GM12874 (cell line): ENCODE results near the gene FILIP1L.

ENCODE experiments used
- CTCF ChIP-seq: IDR thresholded peaks from 2 replicates; pipeline ENCODE4 v1.5.1; 2011; ENCODE audit warnings: low read depth, mild to moderate bottlenecking, control low read depth, low read length, moderate library complexity; ENCODE audit not compliant: insufficient read depth

The FILIP1L gene

DNA sequence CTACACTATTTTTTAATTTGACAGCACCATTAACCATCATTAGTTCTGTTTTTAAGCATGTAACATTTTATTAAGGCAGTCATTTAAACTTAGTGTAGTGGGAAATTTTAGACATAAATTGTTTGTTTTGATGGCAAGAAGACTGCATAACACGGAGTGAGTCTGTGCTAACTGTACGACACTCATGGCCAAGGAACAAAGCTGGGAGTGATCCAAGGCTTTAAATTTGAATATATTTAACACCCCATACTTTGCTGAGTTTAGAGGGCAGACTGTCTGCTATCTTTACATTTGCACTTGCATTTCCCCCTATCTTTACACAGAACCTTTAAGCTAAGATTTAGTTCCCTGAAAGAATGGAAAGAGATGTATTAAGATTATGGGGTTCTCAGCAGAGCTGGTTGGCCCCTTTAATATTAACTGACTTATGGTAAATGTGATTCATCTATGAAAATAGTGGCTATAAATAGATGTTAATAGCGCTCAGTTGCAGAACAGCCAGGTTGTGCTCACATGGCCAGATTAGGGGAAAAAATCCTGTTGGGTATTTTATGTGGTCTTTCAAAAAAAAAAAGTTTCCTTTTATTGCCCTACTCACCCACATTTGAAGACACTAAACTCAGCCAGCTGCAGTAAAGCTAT lies 175.9 kb downstream of the FILIP1L start:
- no peak for TF ChIP-seq CTCF

DNA sequence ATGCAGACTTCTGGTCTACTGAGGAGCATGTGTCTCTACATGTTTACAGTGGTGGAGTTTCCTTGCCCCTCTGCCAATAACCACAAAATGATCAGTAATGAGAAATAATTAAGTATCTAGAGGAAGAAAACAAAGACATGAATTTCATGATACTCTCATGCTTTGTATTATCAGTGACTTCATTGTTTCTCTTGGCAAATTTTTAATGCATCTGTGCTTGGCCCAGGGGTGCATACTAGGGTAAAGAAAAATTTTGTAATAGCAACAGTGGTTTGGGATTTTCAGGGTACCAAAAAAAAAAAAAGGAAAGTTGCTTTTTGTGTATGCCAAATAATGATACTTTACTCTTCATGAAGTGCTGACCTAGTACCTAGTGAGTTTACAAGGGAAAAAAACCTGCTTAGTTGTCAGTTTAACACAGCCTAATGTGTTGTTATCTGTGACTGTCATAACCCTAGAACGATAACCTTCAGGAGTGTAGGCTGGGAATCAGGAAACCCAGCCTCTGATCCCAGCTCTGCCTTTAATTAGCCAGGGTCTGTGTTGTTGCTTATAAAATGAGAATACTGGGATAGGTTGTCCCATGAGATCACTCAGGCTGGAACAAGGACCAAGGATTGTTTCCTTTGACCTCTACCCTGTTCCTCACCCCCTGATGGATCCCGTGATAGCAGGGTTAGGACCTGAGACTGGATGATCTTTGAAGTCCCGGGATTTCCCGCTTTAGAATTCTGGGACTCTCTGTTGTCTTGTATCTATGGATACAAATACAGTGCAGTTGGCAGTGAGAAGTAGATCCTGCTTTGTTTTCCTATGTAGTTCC lies 179.1 kb downstream of the FILIP1L start:
- TF ChIP-seq CTCF, result no peak

- TF ChIP-seq CTCF, result no peak
Observed at GRCh38 chr3:99933971-99934750, 180.1 kb downstream of the FILIP1L start.

- TF ChIP-seq CTCF, result no peak
Observed at GRCh38 chr3:99931059-99931458, 183.2 kb downstream of the FILIP1L start.

GRCh38 chr3:99929745-99930139 lies 184.6 kb downstream of the FILIP1L start:
- TF ChIP-seq CTCF, result no peak

- no peak for TF ChIP-seq CTCF
Observed at GRCh38 chr3:99928771-99929744, 185.2 kb downstream of the FILIP1L start.
